Thyroid gland (tissue), 4 donors: ENCODE results near the gene PPIH.
"Not testable (repeated sequence)": the region's sequence is repeated elsewhere in the genome, so short reads cannot be mapped to it uniquely, and the experiment has no call there.

Experiments used
- CTCF ChIP-seq, 6 experiments: fragments of 200-600 bp in 3 of 6; fragments of 450-650 bp in 3 of 6; sonication (generic) in 3 of 6; IDR thresholded peaks; one replicate each; pipeline ENCODE4 v1.5.1; 2016 to 2019; ENCODE audit warnings: antibody characterized with exemption in 6 of 6, mild to moderate bottlenecking in 2 of 6, inconsistent platforms in 1 of 6, moderate library complexity in 1 of 6
- POLR2A ChIP-seq, 2 donors: fragments of 450-650 bp; IDR thresholded peaks; one replicate each; pipeline ENCODE4 v1.6.1; 2017; ENCODE audit warnings: antibody characterized with exemption in 2 of 2, mild to moderate bottlenecking in 2 of 2, moderate library complexity in 1 of 2

GRCh38 chr1:42712808-42713207, 54.6 kb downstream of the PPIH start:
- not testable (repeated sequence) for TF ChIP-seq CTCF, POLR2A (IDR thresholded peaks at IDR 0.05)
